ENCODE data around the gene KRTAP3-3. TPM values are rescaled to one million over a fixed set of nuclear protein-coding genes. Genes with fewer than 3 reads are reported as not detected.

Gene KRTAP3-3
- total RNA-seq, 1 experiment from 2014 or later, result not detected

DNA sequence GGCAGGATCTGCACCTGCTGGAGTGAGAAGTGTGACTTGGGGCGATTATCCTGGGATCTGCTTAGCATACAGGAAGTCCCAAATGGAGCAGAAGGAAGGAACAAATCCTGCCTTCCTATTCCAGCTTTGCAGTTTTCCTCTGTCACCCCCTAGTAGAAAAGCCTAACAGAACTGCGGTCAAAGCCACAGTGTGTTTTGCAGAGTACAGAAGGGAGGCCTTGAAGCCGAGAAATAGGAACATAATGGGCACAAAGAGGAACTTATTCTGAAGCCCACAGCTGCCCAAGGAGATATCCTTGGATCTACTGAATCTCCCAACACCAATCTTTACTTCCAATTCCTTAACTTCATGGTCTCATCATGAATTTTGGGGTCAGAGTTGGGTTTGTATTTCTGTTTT is 24.6 kb upstream of the KRTAP3-3 start:
- H3K4me2 ChIP-seq (ENCODE audit: insufficient read depth, insufficient read length, low read length), result no peak overlapping the region
- H3K4me1 Mint-ChIP-seq, result peaks cover 0 to 2% of the 10 kb centered on the region in 2 experiments; a peak in 1 of 4 replicates
- H3K14ac ChIP-seq (ENCODE audit: insufficient read depth, low read length), result no peak overlapping the region
- H4K5ac ChIP-seq (ENCODE audit: insufficient read length, low read depth, low read length), result no peak overlapping the region
- H3K36me3 Mint-ChIP-seq (ENCODE audit: insufficient read depth in 1 of 3, low read depth in 3 of 3), result no peaks in the 10 kb centered on the region
- H3K9ac ChIP-seq (ENCODE audit: extremely low read depth, insufficient read length, low read length), result no peak overlapping the region
- no peaks in the 10 kb centered on the region for H3K79me2 ChIP-seq (ENCODE audit: insufficient read depth, low read length)
- H2AFZ ChIP-seq (ENCODE audit: low read length), result no peak overlapping the region
- no peak overlapping the region for H3K4ac ChIP-seq (ENCODE audit: low read depth, low read length)
- no peak overlapping the region for H2BK15ac ChIP-seq (ENCODE audit: low read depth, low read length)
- no peak overlapping the region for H3K27ac ChIP-seq (ENCODE audit: insufficient read length, low read depth, low read length)
- no peak overlapping the region for H3K4me3 Mint-ChIP-seq
- no peaks in the 10 kb centered on the region for H3K9me3 ChIP-seq (ENCODE audit: control insufficient read depth, low read depth, low read length)
- no peak overlapping the region for H2BK12ac ChIP-seq (ENCODE audit: insufficient read length, low read depth, low read length)
- TF ChIP-seq, protein P1, sequence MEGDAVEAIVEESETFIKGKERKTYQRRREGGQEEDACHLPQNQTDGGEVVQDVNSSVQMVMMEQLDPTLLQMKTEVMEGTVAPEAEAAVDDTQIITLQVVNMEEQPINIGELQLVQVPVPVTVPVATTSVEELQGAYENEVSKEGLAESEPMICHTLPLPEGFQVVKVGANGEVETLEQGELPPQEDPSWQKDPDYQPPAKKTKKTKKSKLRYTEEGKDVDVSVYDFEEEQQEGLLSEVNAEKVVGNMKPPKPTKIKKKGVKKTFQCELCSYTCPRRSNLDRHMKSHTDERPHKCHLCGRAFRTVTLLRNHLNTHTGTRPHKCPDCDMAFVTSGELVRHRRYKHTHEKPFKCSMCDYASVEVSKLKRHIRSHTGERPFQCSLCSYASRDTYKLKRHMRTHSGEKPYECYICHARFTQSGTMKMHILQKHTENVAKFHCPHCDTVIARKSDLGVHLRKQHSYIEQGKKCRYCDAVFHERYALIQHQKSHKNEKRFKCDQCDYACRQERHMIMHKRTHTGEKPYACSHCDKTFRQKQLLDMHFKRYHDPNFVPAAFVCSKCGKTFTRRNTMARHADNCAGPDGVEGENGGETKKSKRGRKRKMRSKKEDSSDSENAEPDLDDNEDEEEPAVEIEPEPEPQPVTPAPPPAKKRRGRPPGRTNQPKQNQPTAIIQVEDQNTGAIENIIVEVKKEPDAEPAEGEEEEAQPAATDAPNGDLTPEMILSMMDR (conservative IDR thresholded peaks at IDR 0.05), result no peak
- H3K9me3 Mint-ChIP-seq, result peaks cover 0 to 3% of the 10 kb centered on the region in 2 experiments; a peak in 1 of 5 replicates
- H3K23ac ChIP-seq (ENCODE audit: insufficient read length, low read depth, low read length), result no peak overlapping the region
- no peak overlapping the region for H4K91ac ChIP-seq (ENCODE audit: insufficient read length, low read depth, low read length)
- H3T11ph ChIP-seq (ENCODE audit: low read length), result no peak overlapping the region
- DNase-seq, result no peak
- no peak overlapping the region for H2BK120ac ChIP-seq (ENCODE audit: low read depth, low read length, poor library complexity, severe bottlenecking)
- H3K23me2 ChIP-seq (ENCODE audit: insufficient read length, low read depth, low read length, poor library complexity, severe bottlenecking), result no peaks in the 10 kb centered on the region
- H2BK20ac ChIP-seq (ENCODE audit: low read depth, low read length, poor library complexity, severe bottlenecking), result no peak overlapping the region
- H3K4me1 ChIP-seq (ENCODE audit: insufficient read depth, low read length), result no peaks in the 10 kb centered on the region
- no peaks in the 10 kb centered on the region for H4K20me1 ChIP-seq (ENCODE audit: control insufficient read depth, insufficient read depth, insufficient read length)
- H4K8ac ChIP-seq (replicated peaks; ENCODE audit: insufficient read length, low read depth, low read length), result no peak overlapping the region
- no peak overlapping the region for H3K56ac ChIP-seq (ENCODE audit: insufficient read length, low read depth, low read length)
- no peak overlapping the region for H3K27ac Mint-ChIP-seq
- no CpG with 5 or more reads among the region's 3 CpGs for WGBS (ENCODE audit: extremely low coverage, insufficient read length, low lambda C conversion rate)
- H3K18ac ChIP-seq (ENCODE audit: insufficient read length, low read depth, low read length), result no peak overlapping the region
- H3K27me3 Mint-ChIP-seq (ENCODE audit: low read depth), result no peaks in the 10 kb centered on the region
- no peak overlapping the region for H2AK5ac ChIP-seq (ENCODE audit: insufficient read length, low read length)
- H3K79me1 ChIP-seq (ENCODE audit: insufficient read depth, low read depth, low read length, poor library complexity, severe bottlenecking), result no peaks in the 10 kb centered on the region
- no peak overlapping the region for H2BK5ac ChIP-seq (ENCODE audit: insufficient read length, low read length)
- H3K27me3 ChIP-seq (ENCODE audit: insufficient read depth, low read length), result no peaks in the 10 kb centered on the region

All from H9 (cell line).